SU-DHL-6 (cell line): ENCODE results near the gene BCAS1.

Source experiments
- H2AFZ ChIP-seq: fragments of 200-600 bp; sonication (generic); 2 replicates; pipeline ENCODE4 v1.6.1; 2014; ENCODE audit warnings: low read depth, mild to moderate bottlenecking, moderate library complexity, mixed read lengths, antibody characterized with exemption, low read length; ENCODE audit not compliant: severe bottlenecking
- H3F3A ChIP-seq: fragments of 200-600 bp; shearing (Covaris generic); 2 replicates; pipeline ENCODE4 v1.6.0; 2016; ENCODE audit warnings: antibody characterized with exemption, mild to moderate bottlenecking; ENCODE audit not compliant: insufficient read depth
- H3K27ac ChIP-seq: fragments of 200-600 bp; sonication (generic); 2 replicates; pipeline ENCODE4 v1.5.1; 2016; ENCODE audit warnings: low read depth, mild to moderate bottlenecking, low read length, moderate library complexity, mixed read lengths
- H3K27me3 ChIP-seq: fragments of 200-600 bp; sonication (generic), shearing (Covaris generic); 2 replicates; pipeline ENCODE4 v1.6.0; 2014; ENCODE audit warnings: mild to moderate bottlenecking, low read length
- H3K36me3 ChIP-seq: fragments of 200-600 bp; sonication (generic); 2 replicates; pipeline ENCODE4 v1.6.1; 2014; ENCODE audit warnings: mild to moderate bottlenecking, low read length, mixed read lengths
- H3K4me2 ChIP-seq: fragments of 300-600, 200-600 bp; shearing (Covaris generic), sonication (generic); 2 replicates; pipeline ENCODE4 v1.6.0; 2014; ENCODE audit warnings: low read length, low read depth, mild to moderate bottlenecking; ENCODE audit not compliant: poor library complexity, severe bottlenecking
- H3K4me3 ChIP-seq: fragments of 200-600 bp; sonication (generic); 2 replicates; pipeline ENCODE4 v1.5.1; 2014; ENCODE audit warnings: antibody characterized with exemption, low read length, mild to moderate bottlenecking, mixed read lengths; ENCODE audit not compliant: insufficient read depth, poor library complexity, severe bottlenecking
- H3K79me2 ChIP-seq: fragments of 200-600 bp; sonication (generic); 2 replicates; pipeline ENCODE4 v1.6.1; 2014; ENCODE audit warnings: mild to moderate bottlenecking, low read length, moderate library complexity; ENCODE audit not compliant: insufficient read depth
- H3K9ac ChIP-seq: fragments of 200-600 bp; sonication (generic); 2 replicates; pipeline ENCODE4 v1.7.0; 2014; ENCODE audit warnings: mild to moderate bottlenecking, low read length
- H3K9me2 ChIP-seq: fragments of 200-600 bp; sonication (generic); replicated peaks from 2 replicates; pipeline ENCODE4 v1.6.1; 2014; ENCODE audit warnings: low read length; ENCODE audit not compliant: insufficient read depth
- H3K9me3 ChIP-seq: fragments of 200-600 bp; sonication (generic); 2 replicates; pipeline ENCODE4 v1.6.1; 2014; ENCODE audit warnings: low read length, mixed read lengths; ENCODE audit not compliant: insufficient read depth
- H4K20me1 ChIP-seq: fragments of 200-600 bp; sonication (generic); 2 replicates; pipeline ENCODE4 v1.6.1; 2014; ENCODE audit warnings: low read depth, mild to moderate bottlenecking, antibody characterized with exemption, low read length, moderate library complexity, mixed read lengths
- CTCF ChIP-seq: fragments of 200-600 bp; sonication (generic); IDR thresholded peaks from one replicate; pipeline ENCODE4 v1.5.1; 2017; ENCODE audit warnings: antibody characterized with exemption, mild to moderate bottlenecking, low read length, moderate library complexity; ENCODE audit not compliant: insufficient read depth, poor library complexity, severe bottlenecking
- EZH2phosphoT487 ChIP-seq: fragments of 200-600 bp; sonication (generic), shearing (Covaris generic); conservative IDR thresholded peaks from 2 replicates; pipeline ENCODE4 v1.6.1; 2018; ENCODE audit warnings: mild to moderate bottlenecking, antibody characterized with exemption, low read length, moderate library complexity, mixed read lengths

BCAS1 gene

GRCh38 chr20:53950031-53950430 is 120.4 kb downstream of the BCAS1 start:
- Histone ChIP-seq H2AFZ (no peak overlapping the region), H3K27me3 (no peaks in the 10 kb centered on the region), H3K9me2 (no peaks in the 10 kb centered on the region), H4K20me1 (no peaks in the 10 kb centered on the region), H3K4me2 (no peak overlapping the region), H3K36me3 (no peaks in the 10 kb centered on the region), H3K4me3 (no peak overlapping the region), H3K9me3 (no peaks in the 10 kb centered on the region), H3K79me2 (no peaks in the 10 kb centered on the region), H3K27ac (no peak overlapping the region), H3K9ac (no peak overlapping the region), H3F3A (no peaks in the 10 kb centered on the region)
- no peak for TF ChIP-seq CTCF
- TF ChIP-seq EZH2phosphoT487: no peak

- no peaks in the 10 kb centered on the region for H4K20me1 ChIP-seq
- H2AFZ ChIP-seq: no peak overlapping the region
- H3K36me3 ChIP-seq: no peaks in the 10 kb centered on the region
- H3K9ac ChIP-seq: no peak overlapping the region
- no peaks in the 10 kb centered on the region for H3K9me2 ChIP-seq
- H3F3A ChIP-seq: no peaks in the 10 kb centered on the region
- no peak overlapping the region for H3K4me2 ChIP-seq
- no peak overlapping the region for H3K4me3 ChIP-seq
- no peak overlapping the region for H3K27ac ChIP-seq
- no peaks in the 10 kb centered on the region for H3K79me2 ChIP-seq
- no peaks in the 10 kb centered on the region for H3K27me3 ChIP-seq
- H3K9me3 ChIP-seq: no peaks in the 10 kb centered on the region
- TF ChIP-seq EZH2phosphoT487: no peak
- TF ChIP-seq CTCF: no peak
Measured at GRCh38 chr20:53949319-53949839, 121.0 kb downstream of the BCAS1 start.

GRCh38 chr20:53948383-53949318 is 121.7 kb downstream of the BCAS1 start:
- H3K4me3 ChIP-seq: no peak overlapping the region
- H3K36me3 ChIP-seq: no peaks in the 10 kb centered on the region
- H3K9ac ChIP-seq: no peak overlapping the region
- H3K79me2 ChIP-seq: no peaks in the 10 kb centered on the region
- H3K27me3 ChIP-seq: no peaks in the 10 kb centered on the region
- no peaks in the 10 kb centered on the region for H4K20me1 ChIP-seq
- H3K27ac ChIP-seq: no peak overlapping the region
- H3K9me2 ChIP-seq: no peaks in the 10 kb centered on the region
- no peaks in the 10 kb centered on the region for H3F3A ChIP-seq
- no peaks in the 10 kb centered on the region for H3K9me3 ChIP-seq
- no peak overlapping the region for H2AFZ ChIP-seq
- no peak for TF ChIP-seq EZH2phosphoT487
- no peak for TF ChIP-seq CTCF
- H3K4me2 ChIP-seq: no peak overlapping the region
